NT2/D1 (cell line): ENCODE data around the gene UQCC2.

Source experiments
- SUZ12 ChIP-seq: IDR thresholded peaks from 2 replicates; pipeline ENCODE4 v1.6.1; 2011; ENCODE audit not compliant: insufficient read length, insufficient read depth; ENCODE audit errors: extremely low read depth
- YY1 ChIP-seq: IDR thresholded peaks from 2 replicates; pipeline ENCODE4 v1.6.1; 2011; ENCODE audit not compliant: insufficient read length, insufficient read depth
- ZNF274 ChIP-seq: IDR thresholded peaks from 2 replicates; pipeline ENCODE4 v1.6.1; 2011; ENCODE audit warnings: mild to moderate bottlenecking, low read depth, low read length

- TF ChIP-seq ZNF274 (no peak), SUZ12 (no peak), YY1 (no peak)
Measured at GRCh38 chr6:33699739-33700138, 11.8 kb downstream of the UQCC2 start.
